Measurements from ENCODE around the gene ENDOD1. TPM values are rescaled to one million over a fixed set of nuclear protein-coding genes. Genes with fewer than 3 reads are reported as not detected.

Gene ENDOD1
- total RNA-seq, 2 donors from 2014 or later: 16.1 to 20.5 TPM

DNA sequence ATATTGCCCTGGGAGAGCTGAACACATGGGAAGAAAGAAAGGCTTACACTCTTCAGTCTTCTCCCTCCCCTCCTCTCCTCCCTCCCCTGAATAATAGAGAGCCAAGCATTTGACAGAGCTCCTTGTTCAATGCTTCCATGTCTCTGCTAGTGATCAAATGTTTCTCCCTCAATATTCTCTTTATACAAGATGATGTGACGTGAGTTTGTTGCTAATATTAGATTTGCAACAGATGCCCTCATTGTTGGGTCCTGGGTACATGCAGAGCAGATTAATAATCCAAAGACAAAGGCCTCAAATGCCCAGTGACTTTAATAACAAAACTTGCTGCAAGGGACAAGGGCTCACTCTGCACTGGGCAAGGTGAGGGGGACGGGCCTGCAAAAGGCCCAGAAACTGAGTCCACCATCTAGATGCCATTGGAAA, 7.1 kb upstream of the ENDOD1 start:
- no peak overlapping the region for H3K27ac Mint-ChIP-seq
- no peak overlapping the region for H3K4me3 Mint-ChIP-seq
- H3K9me3 Mint-ChIP-seq: no peaks in the 10 kb centered on the region
- peaks cover 10% of the 10 kb centered on the region for H3K27me3 Mint-ChIP-seq (ENCODE audit: low read depth)
- peaks cover 36% of the 10 kb centered on the region for H3K4me1 Mint-ChIP-seq (ENCODE audit: low read depth)
- H3K36me3 Mint-ChIP-seq (ENCODE audit: insufficient read depth in 2 of 2): no peaks in the 10 kb centered on the region
- ATAC-seq (replicated peaks in 1 of 2) (no peak), DNase-seq (no peak)

DNA sequence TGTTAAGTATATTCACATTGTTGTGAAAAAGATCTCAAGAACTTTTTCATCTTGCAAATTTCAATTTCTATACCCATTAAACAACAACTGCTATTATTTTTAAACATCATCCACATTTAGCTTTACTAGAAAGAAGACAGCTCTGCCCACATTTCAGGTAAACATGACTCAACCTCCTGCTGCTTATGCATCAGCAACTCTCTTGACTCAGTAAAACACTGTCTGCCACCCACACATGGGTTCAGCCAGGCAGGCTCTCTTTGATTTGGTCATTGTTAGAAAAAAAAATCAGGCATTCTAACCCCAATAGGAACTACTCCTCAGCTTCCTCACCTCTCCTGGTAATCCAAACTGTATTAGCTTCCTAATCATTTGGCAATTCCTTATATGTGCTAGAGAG, 5.1 kb upstream of the ENDOD1 start:
- H3K27ac Mint-ChIP-seq: peak overlapping the region; percentile 85
- H3K36me3 Mint-ChIP-seq (ENCODE audit: insufficient read depth in 2 of 2): peaks cover 0 to 4% of the 10 kb centered on the region in 2 donors
- peak; percentile 79 to 81 for ATAC-seq (replicated peaks in 1 of 2)
- no peaks in the 10 kb centered on the region for H3K9me3 Mint-ChIP-seq
- peak overlapping the region; percentile 2 to 64 for H3K4me3 Mint-ChIP-seq
- peak; percentile 74 to 80 for DNase-seq
- peaks cover 50% of the 10 kb centered on the region for H3K4me1 Mint-ChIP-seq (ENCODE audit: low read depth)
- no peaks in the 10 kb centered on the region for H3K27me3 Mint-ChIP-seq (ENCODE audit: low read depth)

DNA sequence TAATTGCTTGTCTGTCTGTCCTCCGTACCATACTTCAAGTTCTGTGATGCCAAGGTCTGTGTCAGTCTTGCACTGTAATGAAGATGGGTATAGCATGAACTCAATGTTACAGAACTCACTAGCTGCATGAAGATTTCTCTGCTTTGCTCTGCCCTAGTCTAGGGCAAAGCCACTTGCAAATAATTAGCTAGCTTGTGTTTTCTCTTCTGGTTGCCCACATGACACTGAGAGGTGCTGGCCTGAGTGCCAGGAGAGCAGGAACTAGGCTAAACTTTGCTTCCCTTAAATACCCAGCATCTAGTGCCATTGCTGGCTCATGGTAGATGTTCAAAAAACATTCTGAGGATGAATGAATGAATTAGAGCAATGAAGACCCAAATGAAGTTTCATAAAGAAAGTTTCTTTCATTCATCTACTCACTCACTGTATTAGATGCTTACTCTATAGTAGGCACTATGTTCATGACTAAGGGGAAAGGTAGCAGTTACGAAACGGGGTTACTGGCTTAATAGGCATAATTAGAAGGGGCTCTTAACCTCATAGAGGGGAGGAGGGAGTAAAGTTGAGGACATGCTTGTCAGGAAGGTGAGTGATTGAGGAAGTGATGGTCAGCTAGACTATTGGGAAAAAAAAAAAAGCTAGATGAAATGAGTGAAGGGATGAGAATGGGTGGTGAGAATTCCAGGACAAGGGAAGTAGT, 4.4 kb upstream of the ENDOD1 start:
- no peak for ATAC-seq (replicated peaks in 1 of 2)
- H3K9me3 Mint-ChIP-seq: no peaks in the 10 kb centered on the region
- no peaks in the 10 kb centered on the region for H3K27me3 Mint-ChIP-seq (ENCODE audit: low read depth)
- H3K4me3 Mint-ChIP-seq: peak overlapping the region; percentile 53 to 64
- peak overlapping the region; percentile 85 for H3K27ac Mint-ChIP-seq
- peaks cover 51% of the 10 kb centered on the region for H3K4me1 Mint-ChIP-seq (ENCODE audit: low read depth)
- DNase-seq: no peak
- H3K36me3 Mint-ChIP-seq (ENCODE audit: insufficient read depth in 2 of 2): peaks cover 0 to 4% of the 10 kb centered on the region in 2 donors

DNA sequence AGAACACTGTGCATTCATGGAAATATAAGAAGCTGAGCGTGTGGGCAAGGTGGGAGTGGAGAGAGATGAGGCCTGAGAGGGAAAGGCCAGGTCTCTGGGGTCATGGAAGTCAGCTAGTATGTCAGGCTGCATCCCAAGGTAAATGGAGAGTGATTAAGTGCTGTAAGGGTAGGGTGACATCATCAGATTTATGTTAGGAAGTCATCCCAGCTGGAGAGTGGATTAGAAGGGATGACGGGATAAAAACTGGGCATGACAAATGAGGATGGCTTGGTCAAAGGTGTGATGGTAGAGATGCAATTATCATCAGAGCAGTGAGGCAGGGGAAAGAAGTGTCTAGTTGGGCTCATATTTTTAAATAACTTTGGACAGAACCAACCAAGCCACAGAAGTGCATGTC, 3.5 kb upstream of the ENDOD1 start:
- Mint-ChIP-seq H3K4me1 (ENCODE audit: low read depth) (peaks cover 60% of the 10 kb centered on the region), H3K36me3 (ENCODE audit: insufficient read depth in 2 of 2) (peaks cover 0 to 4% of the 10 kb centered on the region in 2 donors), H3K9me3 (no peaks in the 10 kb centered on the region), H3K27ac (no peak overlapping the region), H3K4me3 (no peak overlapping the region), H3K27me3 (ENCODE audit: low read depth) (no peaks in the 10 kb centered on the region)
- DNase-seq (no peak), ATAC-seq (replicated peaks in 1 of 2) (no peak)

DNA sequence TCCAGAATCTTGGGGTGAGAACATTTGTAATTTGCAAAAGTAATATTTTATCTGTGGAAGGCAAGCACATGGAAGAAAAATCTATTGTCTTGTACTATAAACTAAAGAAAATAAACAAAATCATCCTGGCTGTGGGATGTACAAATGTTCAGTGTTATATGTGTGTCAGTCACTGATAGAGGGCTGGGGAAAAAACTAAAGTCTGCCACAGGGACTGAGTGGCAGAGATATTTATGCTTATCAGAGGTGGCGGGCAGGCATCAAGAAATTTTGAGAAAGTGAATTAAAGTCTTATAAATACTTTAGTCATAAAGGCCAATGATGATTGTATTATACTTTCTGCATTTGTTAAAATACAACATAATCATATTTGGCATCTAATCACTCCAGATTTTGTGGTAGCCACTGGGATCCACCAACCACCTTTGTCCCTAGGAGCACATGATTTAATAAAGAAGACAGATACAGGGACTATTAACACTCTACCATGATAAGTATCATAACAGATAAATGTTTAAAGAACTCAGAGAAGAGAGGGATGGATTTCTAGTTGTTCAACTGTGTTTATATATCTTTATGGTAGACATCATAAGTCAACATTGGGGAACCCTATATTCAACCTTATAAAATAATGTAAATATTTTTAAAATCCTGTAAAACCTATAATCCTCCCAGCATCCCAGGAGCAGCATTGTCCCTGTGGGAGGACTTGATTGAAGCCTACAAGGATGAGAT, 2.6 kb upstream of the ENDOD1 start:
- peaks cover 0 to 4% of the 10 kb centered on the region in 2 donors for H3K36me3 Mint-ChIP-seq (ENCODE audit: insufficient read depth in 2 of 2)
- no peak overlapping the region for H3K27ac Mint-ChIP-seq
- ATAC-seq (replicated peaks in 1 of 2) (no peak), DNase-seq (no peak)
- H3K9me3 Mint-ChIP-seq: no peaks in the 10 kb centered on the region
- no peaks in the 10 kb centered on the region for H3K27me3 Mint-ChIP-seq (ENCODE audit: low read depth)
- peaks cover 69% of the 10 kb centered on the region for H3K4me1 Mint-ChIP-seq (ENCODE audit: low read depth)
- no peak overlapping the region for H3K4me3 Mint-ChIP-seq

DNA sequence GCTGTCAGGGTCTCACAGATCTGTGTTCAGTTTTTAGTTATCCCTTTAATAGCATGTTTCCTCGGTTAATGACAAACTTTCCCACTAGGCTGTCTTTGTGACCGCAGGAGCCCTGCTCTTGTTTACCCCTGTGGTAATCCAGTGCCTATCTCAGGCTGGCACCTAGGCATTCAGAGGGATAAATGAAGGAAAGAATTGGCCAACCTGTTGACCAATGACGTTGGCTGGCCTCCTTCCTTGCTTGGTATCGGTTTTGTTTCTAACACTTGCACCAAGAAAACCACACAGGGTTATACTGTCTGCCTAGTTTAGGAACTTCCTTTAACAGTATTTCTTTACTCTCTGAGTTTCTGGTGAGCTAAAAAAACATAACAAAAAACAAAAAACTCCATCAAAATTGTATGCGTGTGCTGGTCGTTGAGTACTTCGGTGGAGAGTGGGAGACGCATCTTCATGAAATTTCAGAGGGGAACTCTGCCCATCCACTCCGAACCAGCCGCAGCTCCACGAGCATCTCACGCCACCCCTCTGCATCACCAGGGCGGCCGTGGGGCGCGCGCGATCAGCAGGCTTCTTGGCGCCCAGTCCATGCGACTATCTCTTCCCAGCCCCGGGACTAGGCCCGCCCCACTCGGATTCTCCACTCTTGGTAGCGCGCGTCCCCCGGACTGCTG, 563 bp upstream of the ENDOD1 start:
- no peaks in the 10 kb centered on the region for H3K27me3 Mint-ChIP-seq (ENCODE audit: low read depth)
- peaks cover 0 to 4% of the 10 kb centered on the region in 2 donors for H3K36me3 Mint-ChIP-seq (ENCODE audit: insufficient read depth in 2 of 2)
- DNase-seq: peak; percentile 25 to 35

DNA sequence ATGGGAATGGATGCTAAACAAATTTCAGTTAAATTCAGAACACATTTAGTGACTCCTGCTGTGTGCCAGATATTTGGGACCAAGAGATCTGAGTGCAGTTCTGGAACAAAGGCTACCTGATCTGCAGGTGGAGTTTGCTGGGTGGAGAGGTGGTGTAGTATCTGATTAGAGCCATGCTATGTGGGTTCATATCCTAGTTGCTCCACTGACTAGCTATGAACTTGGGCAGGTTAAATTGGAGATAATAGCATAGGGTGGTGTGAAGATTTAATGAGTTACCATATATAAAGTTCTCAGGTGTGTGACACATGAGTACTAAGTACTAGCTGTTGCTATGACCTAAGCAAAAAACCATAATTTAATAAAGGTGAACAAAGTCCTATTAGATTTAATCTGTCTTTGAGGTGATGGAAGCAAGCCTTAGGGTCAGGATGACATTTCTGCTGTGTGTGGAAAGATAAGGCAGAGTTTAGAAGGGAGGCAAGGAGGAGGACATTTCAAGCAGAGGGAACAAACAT, 2.1 kb downstream of the ENDOD1 start:
- H3K36me3 Mint-ChIP-seq (ENCODE audit: insufficient read depth in 2 of 2): peaks cover 0 to 4% of the 10 kb centered on the region in 2 donors
- no peaks in the 10 kb centered on the region for H3K9me3 Mint-ChIP-seq
- H3K27me3 Mint-ChIP-seq (ENCODE audit: low read depth): no peaks in the 10 kb centered on the region
- no peak for DNase-seq
- ATAC-seq (replicated peaks in 1 of 2): no peak
- no peak overlapping the region for H3K27ac Mint-ChIP-seq
- H3K4me3 Mint-ChIP-seq: peak overlapping the region; percentile 91
- peaks cover 78% of the 10 kb centered on the region for H3K4me1 Mint-ChIP-seq (ENCODE audit: low read depth)

More for the DNA sequence above, 563 bp upstream of the ENDOD1 start:
- peak; percentile 49 to 54 for ATAC-seq (replicated peaks in 1 of 2)
- Mint-ChIP-seq H3K4me1 (ENCODE audit: low read depth) (peaks cover 78% of the 10 kb centered on the region), H3K27ac (peak overlapping the region; percentile 95), H3K9me3 (no peaks in the 10 kb centered on the region), H3K4me3 (peak overlapping the region; percentile 92 to 95)

DNA sequence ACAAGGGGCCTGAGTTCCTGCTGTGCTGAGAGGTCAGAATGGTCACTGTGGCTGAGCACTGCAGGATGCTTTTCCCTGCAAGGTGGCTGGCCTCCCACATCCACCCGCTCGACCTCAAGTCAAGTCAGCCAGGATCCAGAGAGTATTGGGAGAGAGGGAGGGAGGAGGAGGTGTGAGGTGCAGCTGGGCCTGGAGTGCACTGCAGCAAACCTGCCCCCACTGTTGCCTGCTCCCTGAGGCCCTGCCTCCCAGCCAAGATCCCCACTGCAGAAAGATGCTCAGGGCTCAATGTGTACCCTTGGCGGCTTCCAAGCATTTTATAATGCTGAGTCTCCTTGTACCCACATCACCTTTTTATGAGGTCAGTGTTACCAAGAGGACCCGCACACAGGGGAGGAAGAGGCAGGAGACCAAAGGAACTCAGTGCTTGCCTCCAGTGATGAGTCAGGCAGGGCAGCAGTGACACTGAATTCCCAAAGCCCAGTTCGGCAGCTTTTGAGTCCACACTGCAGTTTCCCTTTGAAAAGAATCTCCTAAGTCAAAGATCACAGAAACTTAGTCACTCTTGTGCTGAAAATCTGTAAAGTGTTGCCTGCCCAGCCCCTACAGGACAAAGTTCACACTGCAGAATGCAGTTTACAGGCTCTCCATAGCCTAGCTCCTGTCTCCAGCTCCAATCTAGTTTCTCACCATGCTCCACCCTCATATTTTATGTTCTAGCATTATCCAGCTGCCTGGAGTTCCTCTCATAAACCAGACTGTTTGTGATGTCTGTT, 3.1 kb downstream of the ENDOD1 start:
- Mint-ChIP-seq H3K27me3 (ENCODE audit: low read depth) (no peaks in the 10 kb centered on the region), H3K27ac (peak overlapping the region; percentile 18), H3K4me1 (ENCODE audit: low read depth) (peaks cover 87% of the 10 kb centered on the region), H3K4me3 (peak overlapping the region; percentile 59 to 91), H3K36me3 (ENCODE audit: insufficient read depth in 2 of 2) (peaks cover 0 to 9% of the 10 kb centered on the region in 2 donors), H3K9me3 (no peaks in the 10 kb centered on the region)
- ATAC-seq (replicated peaks in 1 of 2) (peak in 1 of 2 donors; percentile 29), DNase-seq (peak; percentile 45 to 51)

DNA sequence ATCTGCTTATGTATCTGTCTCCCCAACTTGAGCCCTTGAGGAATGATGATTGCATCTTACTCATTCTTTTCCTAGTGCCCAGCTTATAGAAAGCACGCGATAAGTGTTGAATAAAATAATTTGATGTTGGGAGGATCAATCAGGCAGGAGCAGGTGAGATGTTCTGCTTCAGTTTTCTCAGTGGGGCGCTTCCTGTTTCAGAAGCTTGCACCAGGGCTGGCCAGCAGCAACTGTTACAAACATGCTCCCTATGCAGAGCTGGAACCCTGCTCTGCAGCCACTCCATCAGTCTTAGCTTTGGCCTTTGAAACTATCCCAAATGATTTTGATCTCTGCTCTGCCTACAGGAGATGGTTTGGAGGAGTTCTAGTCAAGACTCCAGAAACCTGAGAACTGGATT, 3.9 kb downstream of the ENDOD1 start:
- Mint-ChIP-seq H3K9me3 (no peaks in the 10 kb centered on the region), H3K27ac (peak overlapping the region; percentile 18), H3K36me3 (ENCODE audit: insufficient read depth in 2 of 2) (peaks cover 0 to 9% of the 10 kb centered on the region in 2 donors), H3K27me3 (ENCODE audit: low read depth) (no peaks in the 10 kb centered on the region), H3K4me1 (ENCODE audit: low read depth) (peaks cover 86% of the 10 kb centered on the region), H3K4me3 (peak overlapping the region; percentile 59 to 70)
- no peak for DNase-seq
- no peak for ATAC-seq (replicated peaks in 1 of 2)

DNA sequence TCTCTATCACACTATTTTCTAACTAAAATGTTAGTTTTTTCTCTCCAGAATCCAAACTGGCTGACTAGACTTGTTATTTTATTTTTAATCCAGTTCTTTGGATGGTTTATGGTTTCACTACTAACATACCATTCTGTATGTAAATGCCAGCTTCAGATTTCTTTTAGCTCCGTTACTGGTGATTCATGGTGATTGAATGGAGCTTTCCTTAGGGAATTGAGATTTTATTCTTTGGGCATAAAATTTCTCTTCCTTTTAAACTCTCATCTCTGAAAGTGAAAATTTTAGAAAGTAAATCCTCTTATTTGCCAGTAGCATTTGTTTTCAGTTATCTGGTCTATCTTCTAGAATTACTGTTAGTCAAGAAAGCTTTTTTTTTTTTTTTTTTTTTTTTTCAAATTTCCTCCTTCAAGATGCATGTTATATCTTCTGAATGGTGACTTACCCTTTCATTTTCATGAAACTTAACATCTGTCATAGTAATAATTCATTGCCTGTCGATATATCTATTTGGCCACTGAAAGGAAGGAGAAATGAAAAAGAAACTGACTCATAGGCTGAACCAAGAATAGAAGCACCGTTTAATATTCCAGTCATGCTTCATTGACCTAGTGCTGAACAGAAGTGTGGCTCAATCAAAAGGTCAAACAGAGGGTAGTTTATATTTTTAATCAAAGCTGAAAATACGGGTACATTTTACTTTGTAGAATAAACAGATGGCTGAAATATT, 6.4 kb downstream of the ENDOD1 start:
- Mint-ChIP-seq H3K4me1 (ENCODE audit: low read depth) (peaks cover 70% of the 10 kb centered on the region), H3K27ac (peak overlapping the region; percentile 81), H3K4me3 (peak overlapping the region; percentile 38 to 61), H3K9me3 (no peaks in the 10 kb centered on the region), H3K36me3 (ENCODE audit: insufficient read depth in 2 of 2) (peaks cover 0 to 5% of the 10 kb centered on the region in 2 donors), H3K27me3 (ENCODE audit: low read depth) (no peaks in the 10 kb centered on the region)
- peak; percentile 63 for ATAC-seq (replicated peaks in 1 of 2)
- no peak for DNase-seq

DNA sequence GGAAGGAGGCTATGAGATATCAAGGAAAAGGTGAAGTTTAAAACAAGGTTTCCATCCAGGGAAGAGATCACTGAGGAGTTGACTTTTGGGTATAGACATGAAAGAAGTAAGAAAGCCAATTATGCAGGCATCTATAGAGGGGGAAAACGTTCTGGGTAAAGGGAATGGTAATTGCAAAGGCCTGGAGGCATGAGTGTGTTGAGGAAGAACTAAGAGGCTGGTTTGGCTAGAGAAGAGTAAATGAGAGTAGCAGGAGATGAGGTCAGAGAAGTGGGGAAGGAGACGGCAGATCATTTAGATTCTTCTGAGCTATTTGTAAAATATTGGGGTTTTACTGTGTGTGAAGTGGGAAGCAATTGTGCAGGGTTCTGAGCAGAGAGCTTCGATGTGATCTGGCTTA, 7.6 kb downstream of the ENDOD1 start:
- Mint-ChIP-seq H3K27ac (peak overlapping the region; percentile 10), H3K9me3 (no peaks in the 10 kb centered on the region), H3K36me3 (ENCODE audit: insufficient read depth in 2 of 2) (peaks cover 0 to 5% of the 10 kb centered on the region in 2 donors), H3K27me3 (ENCODE audit: low read depth) (no peaks in the 10 kb centered on the region), H3K4me3 (no peak overlapping the region), H3K4me1 (ENCODE audit: low read depth) (peaks cover 58% of the 10 kb centered on the region)
- DNase-seq (no peak), ATAC-seq (replicated peaks in 1 of 2) (no peak)

DNA sequence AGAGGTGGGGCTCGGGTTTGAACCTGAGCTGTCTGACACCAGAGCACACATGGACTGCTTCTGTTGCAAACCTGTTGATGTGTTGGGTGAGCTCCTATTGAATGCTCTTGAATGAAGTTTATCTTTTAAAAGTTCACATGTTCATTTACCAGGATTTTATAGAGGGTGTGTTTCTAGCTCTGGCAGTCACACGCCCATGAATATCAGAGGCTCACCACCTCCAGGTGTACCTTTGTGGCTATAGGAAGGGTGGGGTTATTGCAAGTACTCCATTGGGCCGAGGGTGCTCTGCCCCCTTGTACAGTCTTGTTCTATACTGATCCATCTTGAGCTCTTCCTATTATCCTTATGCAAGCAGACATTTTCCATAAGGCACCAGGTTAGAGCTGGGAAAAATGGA, 9.2 kb downstream of the ENDOD1 start:
- DNase-seq: no peak
- Mint-ChIP-seq H3K36me3 (ENCODE audit: insufficient read depth in 2 of 2) (peaks cover 0 to 5% of the 10 kb centered on the region in 2 donors), H3K27me3 (ENCODE audit: low read depth) (no peaks in the 10 kb centered on the region), H3K4me3 (no peak overlapping the region), H3K9me3 (no peaks in the 10 kb centered on the region), H3K4me1 (ENCODE audit: low read depth) (peaks cover 49% of the 10 kb centered on the region), H3K27ac (no peak overlapping the region)
- no peak for ATAC-seq (replicated peaks in 1 of 2)

All from activated T-cell treated with anti-CD3 and anti-CD28 coated beads, Interleukin-2, amount 50 U/mL, for 72 hours (primary cell).